Ovary (tissue), 9 donors: ENCODE results near the gene ABCA9. TPM values are rescaled to one million over a fixed set of nuclear protein-coding genes. Genes with fewer than 3 reads are reported as not detected.
"Not testable (repeated sequence)": the region's sequence is repeated elsewhere in the genome, so short reads cannot be mapped to it uniquely, and the experiment has no call there.

ENCODE experiments used
- DNase-seq, 5 donors: peaks; one replicate each; pipeline ENCODE4 v3.0.0-alpha.2; 2019 to 2020
- H3K27ac ChIP-seq, 2 donors: fragments of 200-600 bp; one replicate each; pipeline versions ENCODE4 v1.5.1 to v1.8.0; 2019 to 2022
- H3K27me3 ChIP-seq: fragments of 200-600 bp; one replicate; pipeline ENCODE4 v1.8.0; 2022
- H3K36me3 ChIP-seq: fragments of 200-600 bp; sonication (generic); one replicate; pipeline ENCODE4 v1.5.1; 2019
- H3K4me1 ChIP-seq: one replicate; pipeline ENCODE4 v1.8.1; 2013; ENCODE audit warnings: mild to moderate bottlenecking, moderate library complexity; ENCODE audit not compliant: insufficient read depth
- H3K4me3 ChIP-seq: fragments of 200-600 bp; sonication (generic); one replicate; pipeline ENCODE4 v1.5.1; 2017
- H3K9me3 ChIP-seq, 2 donors: fragments of 200-600 bp in 1 of 2; sonication (generic) in 1 of 2; one replicate each; pipeline versions ENCODE4 v1.5.1 to v1.8.1; 2013 to 2019; ENCODE audit warnings: mild to moderate bottlenecking in 1 of 2, moderate library complexity in 1 of 2
- EP300 ChIP-seq: sonication (generic); formaldehyde crosslinking; IDR thresholded peaks from one replicate; pipeline ENCODE4 v1.6.1; 2017; ENCODE audit warnings: antibody characterized with exemption
- POLR2A ChIP-seq: fragments of 450-650 bp; IDR thresholded peaks from one replicate; pipeline ENCODE4 v1.6.1; 2017; ENCODE audit warnings: antibody characterized with exemption, mild to moderate bottlenecking, moderate library complexity
- WGBS, 3 donors: extraction: QIAGEN DNeasy Blood & Tissue Kit in 1 of 3; methylation state at CpG; one replicate each; pipeline versions ENCODE4 v1.1.5 to v1.1.7; 2013 to 2017; 5-methylcytosine and 5-hydroxymethylcytosine counted together
- intact Hi-C, 4 donors: fragments of 100-400 bp; cut with DNase I; formaldehyde crosslinking; loops; one replicate each; pipeline versions ENCODE4 v1.11.0 to v1.15.1; 2022 to 2023
- polyA plus RNA-seq, 2 donors: library from polyadenylated mRNA; stranded (reverse); fragments of 200-250 nt in 1 of 2; fragments of 350-450 nt in 1 of 2; fragmentation: Illumina TruSeq in 1 of 2; extraction: RNeasy Lipid Tissue Mini Kit (QIAGEN cat#74804) in 1 of 2; gene quantifications; one replicate each; pipeline ENCODE4 v1.2.3, GENCODE V29; 2013 to 2014
- total RNA-seq, 7 donors: library from RNA; depleted of rRNA in 2 of 7; stranded (reverse); fragments of >200 nt in 2 of 7; fragmentation: NEBNext Ultra II Directional in 3 of 7; extraction: Animal tissue kit (Norgen Biotek cat#: 25700) in 3 of 7; gene quantifications; one replicate each; pipeline versions ENCODE4 v1.1.0 to v1.2.4, GENCODE V29; 2016 to 2023
- TF ChIP-seq, protein P1 (sequence below), 3 donors: fragments of 450-650 bp in 2 of 3; fragments of 200-600 bp in 1 of 3; IDR thresholded peaks; one replicate each; pipeline versions ENCODE4 v1.5.1 to v1.8.0; 2016 to 2022; ENCODE audit warnings: antibody characterized with exemption in 3 of 3, mild to moderate bottlenecking in 1 of 3
- donor health status: DM: no; HTN: no; CAD: no; lungs with moderate emphysema.
- donor health status: DM: no; HTN: no; CAD: no.
- donor health status: Bipolar disorder and iron deficiency.
- donor health status: DM: yes; HTN: yes; CAD: no.
- donor health status: DM: no; HTN: no; CAD: no.
- donor health status: DM: yes; HTN: yes; CAD: no.

ABCA9 gene
- total and polyA plus RNA-seq, 9 donors, result 15.0 to 111 (median 26.1) TPM

GRCh38 chr17:68944435-68945035 lies 116.2 kb downstream of the ABCA9 start:
- Histone ChIP-seq H3K4me1 (no peaks in the 10 kb centered on the region), H3K9me3 (no peaks in the 10 kb centered on the region), H3K27me3 (no peaks in the 10 kb centered on the region), H3K27ac (no peak overlapping the region), H3K36me3 (no peaks in the 10 kb centered on the region), H3K4me3 (no peak overlapping the region)
- 84 to 90% (median 89%) methylated on average over 6 of the region's 6 CpGs for WGBS, 3 donors
- no peak for TF ChIP-seq POLR2A
- TF ChIP-seq, protein P1, sequence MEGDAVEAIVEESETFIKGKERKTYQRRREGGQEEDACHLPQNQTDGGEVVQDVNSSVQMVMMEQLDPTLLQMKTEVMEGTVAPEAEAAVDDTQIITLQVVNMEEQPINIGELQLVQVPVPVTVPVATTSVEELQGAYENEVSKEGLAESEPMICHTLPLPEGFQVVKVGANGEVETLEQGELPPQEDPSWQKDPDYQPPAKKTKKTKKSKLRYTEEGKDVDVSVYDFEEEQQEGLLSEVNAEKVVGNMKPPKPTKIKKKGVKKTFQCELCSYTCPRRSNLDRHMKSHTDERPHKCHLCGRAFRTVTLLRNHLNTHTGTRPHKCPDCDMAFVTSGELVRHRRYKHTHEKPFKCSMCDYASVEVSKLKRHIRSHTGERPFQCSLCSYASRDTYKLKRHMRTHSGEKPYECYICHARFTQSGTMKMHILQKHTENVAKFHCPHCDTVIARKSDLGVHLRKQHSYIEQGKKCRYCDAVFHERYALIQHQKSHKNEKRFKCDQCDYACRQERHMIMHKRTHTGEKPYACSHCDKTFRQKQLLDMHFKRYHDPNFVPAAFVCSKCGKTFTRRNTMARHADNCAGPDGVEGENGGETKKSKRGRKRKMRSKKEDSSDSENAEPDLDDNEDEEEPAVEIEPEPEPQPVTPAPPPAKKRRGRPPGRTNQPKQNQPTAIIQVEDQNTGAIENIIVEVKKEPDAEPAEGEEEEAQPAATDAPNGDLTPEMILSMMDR (IDR thresholded peaks at IDR 0.05), result no peak
- no peak for TF ChIP-seq EP300
- intact Hi-C loops, result no loop called here
- no peak for DNase-seq

GRCh38 chr17:68943812-68944182 lies 116.9 kb downstream of the ABCA9 start:
- H3K27ac ChIP-seq, H3K4me1 ChIP-seq, intact Hi-C loops, H3K4me3 ChIP-seq, H3K27me3 ChIP-seq, H3K36me3 ChIP-seq, H3K9me3 ChIP-seq, DNase-seq: not testable (repeated sequence)
- WGBS, 3 donors, result 96 to 99% (median 98%) methylated on average over 2 of the region's 2 CpGs

- Histone ChIP-seq H3K36me3 (no peaks in the 10 kb centered on the region), H3K9me3 (no peaks in the 10 kb centered on the region), H3K4me1 (no peaks in the 10 kb centered on the region), H3K4me3 (no peak overlapping the region), H3K27me3 (no peaks in the 10 kb centered on the region), H3K27ac (no peak overlapping the region)
- intact Hi-C loops, result no loop called here
- WGBS, 3 donors, result 70 to 85% (median 80%) methylated on average over 4 of the region's 4 CpGs
- DNase-seq, result no peak
- TF ChIP-seq POLR2A, result no peak
- no peak for TF ChIP-seq EP300
- TF ChIP-seq, protein P1 (IDR thresholded peaks at IDR 0.05), result no peak
Observed at GRCh38 chr17:68943123-68943811, 117.5 kb downstream of the ABCA9 start.

- H3K4me3 ChIP-seq, result no peak overlapping the region
- H3K27ac ChIP-seq, result no peak overlapping the region
- TF ChIP-seq POLR2A (no peak), EP300 (no peak)
- TF ChIP-seq, protein P1 (IDR thresholded peaks at IDR 0.05), result no peak
- H3K4me1 ChIP-seq, result no peaks in the 10 kb centered on the region
- no peaks in the 10 kb centered on the region for H3K9me3 ChIP-seq
- no peaks in the 10 kb centered on the region for H3K27me3 ChIP-seq
- H3K36me3 ChIP-seq, result no peaks in the 10 kb centered on the region
- intact Hi-C loops, result no loop called here
- DNase-seq, result no peak
- 86 to 95% (median 87%) methylated on average over 3 of the region's 3 CpGs for WGBS, 3 donors
Observed at GRCh38 chr17:68942389-68942788, 118.3 kb downstream of the ABCA9 start.

- DNase-seq, result no peak
- intact Hi-C loops, result no loop called here
- WGBS, 3 donors, result 63 to 70% (median 68%) methylated on average over 6 of the region's 6 CpGs
- no peaks in the 10 kb centered on the region for H3K27me3 ChIP-seq
- no peak for TF ChIP-seq EP300
- TF ChIP-seq, protein P1 (IDR thresholded peaks at IDR 0.05), result no peak
- no peak for TF ChIP-seq POLR2A
- no peaks in the 10 kb centered on the region for H3K36me3 ChIP-seq
- no peak overlapping the region for H3K27ac ChIP-seq
- no peak overlapping the region for H3K4me3 ChIP-seq
- no peaks in the 10 kb centered on the region for H3K4me1 ChIP-seq
- no peaks in the 10 kb centered on the region for H3K9me3 ChIP-seq
Observed at GRCh38 chr17:68941761-68942160, 119.0 kb downstream of the ABCA9 start.
